Tongue (tissue), 2 donors: ENCODE data around the gene CCNK. TPM values are rescaled to one million over a fixed set of nuclear protein-coding genes. Genes with fewer than 3 reads are reported as not detected.

ENCODE experiments used
- DNase-seq: peaks from one replicate; pipeline ENCODE4 v3.0.0-alpha.2; 2015
- total RNA-seq: library from RNA; depleted of rRNA; stranded (reverse); fragments of >200 nt; gene quantifications from one replicate; pipeline ENCODE4 v1.2.3, GENCODE V29; 2014

Gene CCNK
- total RNA-seq = 28.5 TPM

DNA sequence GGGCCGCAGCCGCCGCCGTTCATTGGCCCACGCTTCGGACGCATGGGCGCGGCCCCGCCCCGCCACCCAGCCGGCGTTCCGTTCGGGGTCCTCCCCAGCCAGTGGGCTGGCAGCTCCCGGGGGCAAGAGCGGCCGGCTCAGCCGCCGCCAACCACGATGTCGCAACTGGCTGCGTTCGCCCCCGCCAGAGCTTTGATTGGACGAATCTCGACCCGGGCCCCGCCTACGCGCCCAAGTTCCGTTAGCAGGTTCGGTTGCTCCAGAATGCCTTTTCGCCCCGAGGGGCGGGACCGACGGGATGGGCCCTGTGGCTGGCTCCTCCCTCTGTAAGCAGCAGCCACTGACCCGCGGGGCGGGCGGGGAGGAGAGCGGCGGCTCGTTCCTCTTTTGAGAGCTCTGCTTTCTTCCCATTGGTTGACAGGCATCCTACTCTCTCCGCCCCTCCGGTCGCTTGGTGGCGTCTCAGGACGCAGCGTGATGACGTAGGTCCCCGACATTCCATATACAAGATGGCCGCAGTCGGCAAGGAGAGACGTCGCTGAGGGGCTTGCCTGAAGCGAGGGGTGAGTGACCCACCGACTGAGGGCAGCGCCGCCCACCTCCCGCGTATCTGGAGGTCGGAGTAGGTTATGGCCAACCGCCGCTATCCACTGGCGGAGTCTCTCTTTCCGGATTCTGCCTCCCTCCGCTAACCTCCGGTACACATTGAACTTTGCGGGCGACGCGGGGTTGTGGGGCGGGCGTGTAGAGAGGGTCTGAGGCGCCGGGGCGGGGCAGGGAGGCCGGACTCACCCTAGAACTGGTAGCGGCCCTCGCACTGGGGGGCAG is at the start of gene CCNK:
TSS of gene CCNK (plus strand) at position 493 of the 828 bp plus-strand sequence. CDS start 11,269 bp downstream, outside the sequence.
- peak; percentile 100 for DNase-seq

DNA sequence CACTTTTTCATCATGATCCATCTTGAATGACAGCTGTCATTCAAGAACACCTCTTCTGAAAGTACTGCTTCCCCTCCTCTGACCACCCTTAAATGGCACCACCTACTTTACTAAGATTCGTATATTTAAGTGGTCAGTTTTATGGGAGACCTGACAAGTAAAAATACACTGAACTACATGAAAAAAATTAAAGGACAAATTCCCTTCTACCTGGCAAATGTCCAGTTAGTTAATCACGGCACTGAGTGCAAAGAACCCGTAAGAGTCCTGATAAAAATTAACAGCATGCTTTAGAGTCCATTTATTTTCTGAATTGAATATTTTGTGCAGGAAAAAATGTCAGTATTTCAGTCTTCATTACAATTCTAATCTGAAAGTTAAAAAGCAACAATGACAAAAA is 49.2 kb upstream of the CCNK start:
- no peak for DNase-seq

DNA sequence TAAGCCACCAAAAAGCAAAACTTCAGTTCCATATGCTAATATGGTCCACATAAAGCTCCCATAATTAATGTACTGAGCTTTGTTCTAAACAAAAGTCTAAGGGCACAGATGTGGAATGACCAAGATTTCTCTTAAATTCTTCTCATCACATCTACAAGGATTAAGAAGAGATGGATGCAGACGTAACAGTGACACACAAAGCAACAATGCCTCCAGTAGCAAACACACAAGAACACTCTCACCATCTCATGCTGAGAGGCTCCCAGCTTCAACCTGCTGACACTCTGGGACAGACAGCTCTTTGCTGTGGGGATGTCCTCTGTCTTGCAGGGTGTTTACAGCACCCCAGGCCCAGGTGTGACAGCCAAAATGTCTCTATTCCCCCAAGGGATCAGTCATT is 48.7 kb upstream of the CCNK start:
- DNase-seq = no peak

GRCh38 chr14:99435327-99435726 is 45.9 kb upstream of the CCNK start:
- no peak for DNase-seq

- no peak for DNase-seq
Measured at GRCh38 chr14:99436247-99437180, 44.7 kb upstream of the CCNK start.

DNA sequence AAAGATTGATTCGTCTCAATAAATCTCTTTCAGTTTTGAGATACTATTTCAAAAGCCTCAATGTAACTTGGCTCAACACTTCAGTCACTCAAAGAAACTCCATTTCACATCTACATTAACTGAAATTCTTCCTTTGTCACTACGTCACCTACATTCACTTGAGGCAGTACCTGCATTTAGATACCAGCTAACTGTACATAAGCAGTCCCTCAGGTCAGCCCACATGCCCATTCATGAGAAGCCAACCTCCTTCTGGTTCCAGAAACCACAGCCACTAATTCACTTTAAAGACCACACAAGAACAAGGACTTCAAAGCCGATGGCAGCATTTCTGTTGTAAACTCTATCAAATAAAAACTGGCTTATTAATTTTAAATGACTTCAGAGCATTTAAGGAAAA is 43.5 kb upstream of the CCNK start:
- DNase-seq = no peak

DNA sequence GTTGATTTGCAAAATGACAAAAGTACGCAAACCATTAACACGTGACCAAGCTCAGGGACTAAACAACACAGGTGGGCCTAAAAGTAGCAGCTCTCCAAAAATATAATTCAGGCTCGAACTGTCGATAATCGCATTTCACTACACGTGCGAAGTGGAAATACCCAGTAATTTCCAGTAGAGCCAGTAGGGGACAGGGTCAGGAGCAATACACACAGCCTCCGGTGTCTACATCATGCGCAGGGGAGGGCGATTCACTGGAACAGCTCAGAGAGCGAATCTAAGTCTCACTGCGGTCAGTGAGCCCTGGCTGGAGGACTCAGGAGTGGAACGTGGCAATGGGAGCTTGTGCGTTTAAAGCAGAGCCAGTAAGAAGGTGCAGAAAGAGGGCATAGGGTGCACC is 40.9 kb upstream of the CCNK start:
- DNase-seq = no peak

- DNase-seq = no peak
Measured at GRCh38 chr14:99441157-99441870, 39.9 kb upstream of the CCNK start.

GRCh38 chr14:99441918-99442317 is 39.3 kb upstream of the CCNK start:
- DNase-seq = no peak

DNA sequence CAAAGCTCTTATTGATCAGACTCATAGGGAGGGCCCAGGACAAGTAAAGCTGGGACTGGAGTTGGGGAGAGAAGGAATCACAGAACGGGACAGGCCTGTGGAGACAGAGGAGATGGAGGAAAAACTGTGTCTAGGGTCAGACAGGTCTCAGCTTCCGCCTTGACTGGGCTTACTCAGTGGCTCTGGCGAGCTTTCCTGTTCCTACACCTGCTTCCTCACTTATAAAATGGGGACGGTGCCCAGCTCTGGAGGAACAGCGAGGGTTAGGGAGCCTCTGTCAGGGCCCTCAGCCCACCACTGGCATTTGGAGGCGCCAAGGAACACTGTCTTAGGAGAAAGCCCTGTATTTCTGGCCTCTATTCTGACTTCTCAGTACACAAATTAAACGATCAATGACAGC is 35.3 kb upstream of the CCNK start:
- DNase-seq = no peak

DNA sequence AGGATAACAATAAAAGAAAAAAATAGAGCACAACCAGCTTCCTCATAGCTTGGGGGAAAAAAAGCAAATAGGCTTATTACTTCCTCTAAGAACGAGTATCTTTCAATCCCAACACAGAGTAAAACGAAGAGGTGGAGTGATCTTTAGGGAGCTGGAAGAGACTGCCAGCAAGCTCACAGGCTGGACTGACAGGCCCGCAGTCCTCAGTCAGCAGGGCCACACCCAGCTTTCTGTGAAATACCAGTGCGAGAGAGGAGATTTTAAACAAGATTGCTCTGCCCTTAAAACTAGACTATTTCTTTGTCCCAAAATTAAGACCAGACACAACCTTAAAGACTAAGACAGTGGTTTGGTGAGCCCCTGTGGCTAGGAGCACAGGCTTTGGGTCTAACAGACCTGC is 33.5 kb upstream of the CCNK start:
- DNase-seq = no peak

DNA sequence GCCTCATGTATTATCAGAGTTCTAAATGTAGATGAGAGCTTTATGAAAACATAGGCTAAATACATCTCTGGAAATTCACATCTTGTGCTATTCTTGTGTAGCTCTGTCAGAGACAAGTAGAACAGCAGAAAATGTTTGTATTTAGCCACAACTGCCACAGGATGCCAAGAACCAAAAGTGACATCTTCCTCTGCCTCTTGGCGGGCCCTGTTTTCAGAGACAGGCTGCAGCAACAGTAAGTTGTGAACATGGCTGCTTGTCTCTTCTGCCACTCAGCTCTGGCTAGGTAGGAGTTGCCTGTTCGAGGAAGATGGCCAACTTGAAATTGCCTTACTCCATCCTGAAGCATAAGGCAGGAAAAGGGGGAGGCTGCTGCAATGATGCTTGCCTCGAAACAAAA is 30.9 kb upstream of the CCNK start:
- no peak for DNase-seq

GRCh38 chr14:99451234-99451633 is 30.0 kb upstream of the CCNK start:
- DNase-seq = peak; percentile 43

DNA sequence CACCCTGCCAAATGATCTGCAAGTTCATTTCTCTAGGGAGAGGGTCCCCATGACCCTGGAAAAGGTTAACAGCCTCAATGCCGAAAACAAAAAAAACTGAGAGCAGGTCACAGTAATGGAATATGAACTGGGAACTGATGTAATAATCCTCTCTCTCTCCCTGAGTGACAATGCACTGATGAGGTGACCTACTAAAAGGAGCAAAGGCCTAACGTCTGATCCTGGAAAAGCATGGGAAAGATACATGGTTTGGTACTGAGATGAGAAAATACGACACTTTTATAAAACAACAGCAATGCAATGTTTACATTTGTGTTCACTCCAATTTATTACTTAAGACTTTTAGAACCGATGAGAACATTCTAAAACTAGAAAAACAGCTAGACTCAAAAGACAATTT is 28.2 kb upstream of the CCNK start:
- no peak for DNase-seq

DNA sequence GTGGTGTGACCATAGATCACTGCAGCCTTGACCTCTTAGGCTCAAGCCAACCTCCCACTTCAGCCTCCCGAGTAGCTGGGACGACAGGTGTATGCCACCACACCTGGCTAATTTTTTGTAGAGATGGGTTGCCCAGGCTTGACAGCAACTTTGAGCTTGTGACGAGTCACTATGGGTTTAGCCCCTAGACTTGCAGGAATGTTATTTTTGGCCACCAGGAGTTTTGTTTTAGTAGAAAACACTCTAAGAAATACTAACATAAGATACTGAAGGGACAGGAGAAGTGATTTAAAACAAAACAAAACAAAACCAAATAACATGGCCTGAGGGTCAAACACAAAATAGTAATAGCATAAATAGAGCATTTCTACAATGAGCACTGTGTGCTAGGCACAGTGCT is 27.0 kb upstream of the CCNK start:
- DNase-seq = no peak

GRCh38 chr14:99459481-99460100 is 21.6 kb upstream of the CCNK start:
- DNase-seq = no peak

DNA sequence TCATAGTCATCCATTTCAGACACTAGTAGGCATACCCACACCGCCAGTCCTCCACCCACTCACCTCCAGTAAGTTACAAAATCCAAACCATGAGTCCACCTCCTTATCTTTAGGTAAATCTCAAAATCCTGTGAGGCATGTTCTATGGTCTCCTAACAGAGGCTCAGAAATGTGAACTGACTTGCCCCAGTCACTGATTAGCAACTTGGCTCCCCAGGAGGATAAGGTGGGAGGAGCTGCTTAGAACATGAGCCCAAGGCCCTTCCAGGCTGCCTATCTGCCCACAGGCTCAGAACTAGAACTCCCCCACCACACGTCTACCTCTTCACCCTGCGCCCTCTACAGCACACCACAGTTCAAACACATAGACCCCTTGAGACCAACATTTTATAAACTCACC is 20.4 kb upstream of the CCNK start:
- no peak for DNase-seq

- DNase-seq = no peak
Measured at GRCh38 chr14:99461411-99462085, 19.7 kb upstream of the CCNK start.

GRCh38 chr14:99462210-99462609 is 19.0 kb upstream of the CCNK start:
- no peak for DNase-seq

- DNase-seq = no peak
Measured at GRCh38 chr14:99463974-99464373, 17.2 kb upstream of the CCNK start.

- DNase-seq = no peak
Measured at GRCh38 chr14:99465288-99465687, 15.9 kb upstream of the CCNK start.

GRCh38 chr14:99466758-99467157 is 14.5 kb upstream of the CCNK start:
- DNase-seq = no peak
